ENCODE measurements around the gene CD52. TPM values are rescaled to one million over a fixed set of nuclear protein-coding genes. Genes with fewer than 3 reads are reported as not detected.
"Not testable (repeated sequence)": the region's sequence is repeated elsewhere in the genome, so short reads cannot be mapped to it uniquely, and the experiment has no call there.

Gene CD52
- total RNA-seq, 4 donors from 2014 or later, result 1.9 to 22.1 (median 9.4) TPM

GRCh38 chr1:26323382-26323781, 5.6 kb downstream of the CD52 start:
- Histone ChIP-seq H3K4me3 (no peak overlapping the region), H3K9me3 (no peaks in the 10 kb centered on the region), H3K27me3 (peaks cover 0 to 4% (median 0%) of the 10 kb centered on the region in 4 donors), H3K36me3 (peaks cover 0 to 88% (median 8%) of the 10 kb centered on the region in 3 donors), H3K27ac (no peak overlapping the region), H3K4me1 (peaks cover 0 to 31% (median 10%) of the 10 kb centered on the region in 3 donors)
- no peak for TF ChIP-seq CTCF (IDR thresholded peaks at IDR 0.05)
- TF ChIP-seq POLR2A (IDR thresholded peaks at IDR 0.05), result no peak
- intact Hi-C loops (cut with DNase I), result loop anchor here (5.0 kb wide), 1 partner anchor 41 kb away; the partner anchor contains the start of gene SH3BGRL3
- DNase-seq, result no peak
- 91 to 93% methylated on average over 2 of the region's 2 CpGs for WGBS, 2 donors

- WGBS, 2 donors, result 81 to 89% methylated on average over 3 of the region's 3 CpGs
- Histone ChIP-seq H3K4me3 (no peak overlapping the region), H3K4me1 (peaks cover 0 to 29% (median 10%) of the 10 kb centered on the region in 3 donors), H3K36me3 (peaks cover 0 to 98% (median 8%) of the 10 kb centered on the region in 3 donors), H3K9me3 (no peaks in the 10 kb centered on the region), H3K27me3 (peaks cover 0 to 5% (median 0%) of the 10 kb centered on the region in 4 donors), H3K27ac (no peak overlapping the region)
- intact Hi-C loops (cut with DNase I), result loop anchor here (5.0 kb wide), 1 partner anchor 42 kb away; the partner anchor contains the start of gene SH3BGRL3
- no peak for DNase-seq
- TF ChIP-seq POLR2A (IDR thresholded peaks at IDR 0.05) (no peak), CTCF (IDR thresholded peaks at IDR 0.05) (no peak)
Measured at GRCh38 chr1:26324550-26324949, 6.8 kb downstream of the CD52 start.

GRCh38 chr1:26327956-26328362, 10.2 kb downstream of the CD52 start:
- Histone ChIP-seq H3K36me3 (peaks cover 0 to 88% (median 0%) of the 10 kb centered on the region in 3 donors), H3K4me3 (no peak overlapping the region), H3K27ac (no peak overlapping the region), H3K4me1 (peaks cover 0 to 10% (median 0%) of the 10 kb centered on the region in 3 donors), H3K9me3 (no peaks in the 10 kb centered on the region), H3K27me3 (peaks cover 0 to 34% (median 0%) of the 10 kb centered on the region in 4 donors)
- TF ChIP-seq POLR2A (IDR thresholded peaks at IDR 0.05), result no peak
- TF ChIP-seq CTCF (IDR thresholded peaks at IDR 0.05), result no peak
- intact Hi-C loops (cut with DNase I), result no loop called here
- WGBS, 2 donors, result 38 to 59% methylated on average over 7 to 8 of the region's 8 CpGs
- DNase-seq, result no peak

DNA sequence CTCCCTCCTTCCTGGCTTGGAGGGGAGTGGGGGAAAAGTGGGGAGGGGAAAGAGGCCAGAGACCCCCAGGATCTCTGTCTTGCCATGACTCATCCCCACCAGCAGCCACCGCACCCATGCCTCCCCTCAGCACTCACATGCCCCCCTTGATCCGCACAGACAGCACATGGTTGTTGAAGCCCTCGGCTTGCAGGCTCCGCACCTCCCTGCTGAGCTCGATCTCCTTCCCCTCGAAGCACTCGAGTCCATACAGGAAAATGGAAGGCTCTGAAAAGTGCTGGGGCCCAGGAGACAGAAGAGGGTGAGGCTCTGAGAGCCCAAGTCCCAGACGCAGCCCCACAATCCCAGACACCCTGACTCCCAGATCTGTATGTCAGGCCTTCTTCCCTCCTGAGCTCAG, 10.8 kb downstream of the CD52 start:
- H3K36me3 ChIP-seq, result peaks cover 0 to 88% (median 0%) of the 10 kb centered on the region in 3 donors
- peaks cover 0 to 40% (median 0%) of the 10 kb centered on the region in 4 donors for H3K27me3 ChIP-seq
- intact Hi-C loops (cut with DNase I), result no loop called here
- H3K4me3 ChIP-seq, result no peak overlapping the region
- peaks cover 0 to 10% (median 0%) of the 10 kb centered on the region in 3 donors for H3K4me1 ChIP-seq
- no peak overlapping the region for H3K27ac ChIP-seq
- no peak for DNase-seq
- WGBS, 2 donors, result 83 to 91% methylated on average over 6 of the region's 8 CpGs
- no peak for TF ChIP-seq CTCF (IDR thresholded peaks at IDR 0.05)
- TF ChIP-seq POLR2A (IDR thresholded peaks at IDR 0.05), result no peak
- H3K9me3 ChIP-seq, result no peaks in the 10 kb centered on the region

DNA sequence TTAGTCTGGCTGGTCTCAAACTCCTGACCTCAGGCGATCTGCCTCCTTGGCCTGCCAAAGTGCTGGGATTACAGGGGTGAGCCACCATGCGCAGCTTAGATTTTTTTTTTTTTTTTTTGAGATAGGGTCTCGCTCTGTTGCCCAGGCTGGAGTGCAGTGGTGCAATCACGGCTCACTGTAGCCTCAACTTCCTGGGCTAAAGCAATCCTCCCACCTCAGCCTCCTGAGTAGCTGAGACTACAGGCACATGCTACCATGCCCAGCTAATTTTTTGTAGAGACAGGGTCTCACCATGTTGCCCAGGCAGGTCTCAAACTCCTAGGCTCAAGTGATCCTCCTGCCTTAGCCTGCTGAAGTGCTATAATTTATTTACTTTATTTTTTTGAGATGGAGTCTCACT, 11.6 kb downstream of the CD52 start:
- Histone ChIP-seq H3K27me3 (peaks cover 0 to 44% (median 0%) of the 10 kb centered on the region in 4 donors), H3K36me3 (peaks cover 0 to 87% (median 0%) of the 10 kb centered on the region in 3 donors)
- H3K4me3 ChIP-seq; H3K9me3 ChIP-seq; H3K27ac ChIP-seq; DNase-seq; H3K4me1 ChIP-seq; intact Hi-C loops (cut with DNase I): not testable (repeated sequence)
- 88 to 92% methylated on average over 3 to 4 of the region's 4 CpGs for WGBS, 2 donors
